Measurements from ENCODE around the gene HLA-A. TPM values are rescaled to one million over a fixed set of nuclear protein-coding genes. Genes with fewer than 3 reads are reported as not detected.

The HLA-A gene
- total RNA-seq, 2 donors from 2014 or later, result 272 to 536 TPM

DNA sequence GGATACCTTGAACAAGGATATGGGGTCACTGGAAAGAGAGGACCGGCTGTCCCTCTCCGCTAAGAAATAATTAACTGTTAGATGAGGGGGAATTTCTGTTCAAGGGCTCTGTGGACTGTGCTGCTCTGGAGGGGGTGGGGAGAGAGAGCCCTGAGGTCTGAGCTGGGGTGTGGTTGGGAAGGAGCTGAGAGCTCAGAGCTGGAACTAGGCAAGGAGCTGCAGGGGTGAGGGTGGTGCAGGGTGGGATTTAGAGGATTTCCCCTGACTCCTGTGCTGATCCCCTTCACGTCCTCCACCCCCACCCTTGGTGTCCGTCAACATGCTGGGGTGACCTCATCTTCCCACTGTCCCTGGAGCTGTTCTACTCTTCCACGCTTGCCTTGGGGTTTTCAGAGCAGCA is 52.5 kb downstream of the HLA-A start:
- H3K9me3 ChIP-seq, result no peaks in the 10 kb centered on the region
- no peaks in the 10 kb centered on the region for H3K4me1 ChIP-seq
- H3K4me3 ChIP-seq, result no peak overlapping the region
- H3K36me3 ChIP-seq, result no peaks in the 10 kb centered on the region
- no peak for DNase-seq (ENCODE audit: low spot score)
- no peak overlapping the region for H3K27ac ChIP-seq
- TF ChIP-seq, protein P1, sequence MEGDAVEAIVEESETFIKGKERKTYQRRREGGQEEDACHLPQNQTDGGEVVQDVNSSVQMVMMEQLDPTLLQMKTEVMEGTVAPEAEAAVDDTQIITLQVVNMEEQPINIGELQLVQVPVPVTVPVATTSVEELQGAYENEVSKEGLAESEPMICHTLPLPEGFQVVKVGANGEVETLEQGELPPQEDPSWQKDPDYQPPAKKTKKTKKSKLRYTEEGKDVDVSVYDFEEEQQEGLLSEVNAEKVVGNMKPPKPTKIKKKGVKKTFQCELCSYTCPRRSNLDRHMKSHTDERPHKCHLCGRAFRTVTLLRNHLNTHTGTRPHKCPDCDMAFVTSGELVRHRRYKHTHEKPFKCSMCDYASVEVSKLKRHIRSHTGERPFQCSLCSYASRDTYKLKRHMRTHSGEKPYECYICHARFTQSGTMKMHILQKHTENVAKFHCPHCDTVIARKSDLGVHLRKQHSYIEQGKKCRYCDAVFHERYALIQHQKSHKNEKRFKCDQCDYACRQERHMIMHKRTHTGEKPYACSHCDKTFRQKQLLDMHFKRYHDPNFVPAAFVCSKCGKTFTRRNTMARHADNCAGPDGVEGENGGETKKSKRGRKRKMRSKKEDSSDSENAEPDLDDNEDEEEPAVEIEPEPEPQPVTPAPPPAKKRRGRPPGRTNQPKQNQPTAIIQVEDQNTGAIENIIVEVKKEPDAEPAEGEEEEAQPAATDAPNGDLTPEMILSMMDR (IDR thresholded peaks at IDR 0.05), result no peak
- H3K27me3 ChIP-seq, result no peaks in the 10 kb centered on the region

DNA sequence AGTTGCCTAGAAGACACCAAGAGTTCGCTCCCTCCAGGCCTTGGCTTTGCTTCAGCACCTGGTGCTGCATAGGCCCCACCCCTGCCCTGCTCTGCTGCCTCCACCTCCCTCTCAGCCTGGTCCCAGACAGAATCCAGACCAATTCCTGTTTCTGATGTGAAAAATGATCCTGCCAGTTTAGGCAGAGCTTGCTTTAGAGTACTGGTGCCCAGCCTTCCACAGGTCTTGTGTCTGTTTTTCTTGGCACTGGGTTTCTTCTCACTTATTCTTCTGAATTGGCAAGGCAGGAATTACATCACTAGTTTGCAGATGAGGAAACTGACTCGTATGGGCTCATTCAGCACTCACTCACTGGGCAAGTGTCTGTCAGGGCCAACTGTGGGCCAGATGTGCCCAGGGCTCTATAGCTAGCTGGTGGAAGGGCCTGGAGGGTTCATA is 53.0 kb downstream of the HLA-A start:
- TF ChIP-seq, protein P1 (IDR thresholded peaks at IDR 0.05), result no peak
- Histone ChIP-seq H3K36me3 (no peaks in the 10 kb centered on the region), H3K27me3 (no peaks in the 10 kb centered on the region), H3K4me1 (no peaks in the 10 kb centered on the region), H3K4me3 (no peak overlapping the region), H3K27ac (no peak overlapping the region), H3K9me3 (no peaks in the 10 kb centered on the region)
- DNase-seq (ENCODE audit: low spot score), result no peak

Other genes with a start within 250 kb of the HLA-A start
- gene HLA-F, start 219.1 kb upstream of the HLA-A start, total RNA-seq, result 10 to 100 TPM; 21.1 to 36.7 TPM
- not detected for gene HLA-G, start 114.7 kb upstream of the HLA-A start, total RNA-seq
- gene POLR1H, start 118.7 kb downstream of the HLA-A start, total RNA-seq, result 10 to 100 TPM; 16.2 to 23.1 TPM
- 10 to 100 TPM; 48.2 to 55.7 TPM for gene PPP1R11, start 124.7 kb downstream of the HLA-A start, total RNA-seq
- 1 to 10 TPM in 1 of 2 donors, under 1 TPM in 1; 0.26 to 1.1 TPM for gene RNF39, start 133.2 kb downstream of the HLA-A start, total RNA-seq
- not detected for gene TRIM31, start 170.6 kb downstream of the HLA-A start, total RNA-seq
- not detected for gene TRIM40, start 193.6 kb downstream of the HLA-A start, total RNA-seq
- gene TRIM10, start 218.7 kb downstream of the HLA-A start, total RNA-seq, result not detected
- not detected for gene TRIM15, start 221.0 kb downstream of the HLA-A start, total RNA-seq